Measurements from ENCODE around the gene EMB. TPM values are rescaled to one million over a fixed set of nuclear protein-coding genes. Genes with fewer than 3 reads are reported as not detected.
"Not testable (repeated sequence)": the region's sequence is repeated elsewhere in the genome, so short reads cannot be mapped to it uniquely, and the experiment has no call there.

EMB gene
- polyA plus RNA-seq (ENCODE audit: insufficient read length): 5.2 TPM
- long read RNA-seq, donor 1: 0 reads
- long read RNA-seq, donor 2: 0 reads
- long read RNA-seq, donor 3: 0 reads
- long read RNA-seq, donor 4: 0 reads
- long read RNA-seq, donor 5, full-length matches to known transcripts: 1 of 1 reads
- long read RNA-seq, donor 5, partial matches to known transcripts: 0 of 1 reads
- long read RNA-seq, donor 5, other reads (novel, unspliced or antisense): 0 of 1 reads
- long read RNA-seq, donor 6, full-length matches to known transcripts: 1 of 1 reads
- long read RNA-seq, donor 6, partial matches to known transcripts: 0 of 1 reads
- long read RNA-seq, donor 6, other reads (novel, unspliced or antisense): 0 of 1 reads
- long read RNA-seq, donor 7: 0 reads
- long read RNA-seq, donor 8: 0 reads

- no peak for DNase-seq
These were observed at the start of gene EMB for GRCh38 chr5:50440651-50441492. EMB (minus strand) TSS chr5:50441288; CDS start chr5:50441151, 137 bp downstream.

- DNase-seq: not testable (repeated sequence)
These were observed 48.4 kb upstream of the EMB start for GRCh38 chr5:50489491-50489890.

GRCh38 chr5:50478790-50479189 lies 37.7 kb upstream of the EMB start:
- not testable (repeated sequence) for DNase-seq

GRCh38 chr5:50476549-50476948 lies 35.5 kb upstream of the EMB start:
- no peak for DNase-seq

GRCh38 chr5:50465015-50465414 lies 23.9 kb upstream of the EMB start:
- not testable (repeated sequence) for DNase-seq

GRCh38 chr5:50463726-50464125 lies 22.6 kb upstream of the EMB start:
- DNase-seq: no peak

GRCh38 chr5:50463047-50463446 lies 22.0 kb upstream of the EMB start:
- no peak for DNase-seq

GRCh38 chr5:50462579-50462978 lies 21.5 kb upstream of the EMB start:
- DNase-seq: not testable (repeated sequence)

- not testable (repeated sequence) for DNase-seq
These were observed 17.3 kb upstream of the EMB start for GRCh38 chr5:50458372-50458771.

GRCh38 chr5:50449241-50449640 lies 8.2 kb upstream of the EMB start:
- not testable (repeated sequence) for DNase-seq

GRCh38 chr5:50447941-50448340 lies 6.9 kb upstream of the EMB start:
- no peak for DNase-seq

GRCh38 chr5:50447228-50447627 lies 6.1 kb upstream of the EMB start:
- DNase-seq: no peak

GRCh38 chr5:50445296-50445949 lies 4.3 kb upstream of the EMB start:
- DNase-seq: no peak

GRCh38 chr5:50442559-50443539 lies 1.8 kb upstream of the EMB start:
- DNase-seq: not testable (repeated sequence)

GRCh38 chr5:50441493-50441955 lies 436 bp upstream of the EMB start:
- no peak for DNase-seq

- DNase-seq: no peak
These were observed 1.9 kb downstream of the EMB start for GRCh38 chr5:50439221-50439620.

GRCh38 chr5:50438060-50438459 lies 3.0 kb downstream of the EMB start:
- not testable (repeated sequence) for DNase-seq

- no peak for DNase-seq
These were observed 5.9 kb downstream of the EMB start for GRCh38 chr5:50435168-50435567.

GRCh38 chr5:50431133-50431904 lies 9.8 kb downstream of the EMB start:
- DNase-seq: not testable (repeated sequence)

- DNase-seq: not testable (repeated sequence)
These were observed 17.8 kb downstream of the EMB start for GRCh38 chr5:50423100-50423799.

Data from left kidney (tissue), 8 donors.